Cardiac fibroblast (primary cell): ENCODE measurements around the gene SZRD1.

Experiments used
- DNase-seq, 2 donors: peaks; one replicate each; pipeline versions ENCODE4 v3.0.0 to v3.0.0-alpha.2; 2010; ENCODE audit warnings: low read depth in 2 of 2
- H3K4me3 ChIP-seq, 2 donors: replicated peaks in 1 of 2; 1 replicate in 1 of 2; 2 replicates in 1 of 2; pipeline ENCODE4 v1.5.1; 2011; ENCODE audit warnings: low read depth in 2 of 2, low read length in 2 of 2, mild to moderate bottlenecking in 2 of 2, moderate library complexity in 1 of 2
- TF ChIP-seq, protein P1 (sequence below): IDR thresholded peaks from one replicate; pipeline ENCODE4 v1.5.1; 2011; ENCODE audit warnings: low read depth, mild to moderate bottlenecking, low read length, inconsistent platforms

Gene SZRD1

DNA sequence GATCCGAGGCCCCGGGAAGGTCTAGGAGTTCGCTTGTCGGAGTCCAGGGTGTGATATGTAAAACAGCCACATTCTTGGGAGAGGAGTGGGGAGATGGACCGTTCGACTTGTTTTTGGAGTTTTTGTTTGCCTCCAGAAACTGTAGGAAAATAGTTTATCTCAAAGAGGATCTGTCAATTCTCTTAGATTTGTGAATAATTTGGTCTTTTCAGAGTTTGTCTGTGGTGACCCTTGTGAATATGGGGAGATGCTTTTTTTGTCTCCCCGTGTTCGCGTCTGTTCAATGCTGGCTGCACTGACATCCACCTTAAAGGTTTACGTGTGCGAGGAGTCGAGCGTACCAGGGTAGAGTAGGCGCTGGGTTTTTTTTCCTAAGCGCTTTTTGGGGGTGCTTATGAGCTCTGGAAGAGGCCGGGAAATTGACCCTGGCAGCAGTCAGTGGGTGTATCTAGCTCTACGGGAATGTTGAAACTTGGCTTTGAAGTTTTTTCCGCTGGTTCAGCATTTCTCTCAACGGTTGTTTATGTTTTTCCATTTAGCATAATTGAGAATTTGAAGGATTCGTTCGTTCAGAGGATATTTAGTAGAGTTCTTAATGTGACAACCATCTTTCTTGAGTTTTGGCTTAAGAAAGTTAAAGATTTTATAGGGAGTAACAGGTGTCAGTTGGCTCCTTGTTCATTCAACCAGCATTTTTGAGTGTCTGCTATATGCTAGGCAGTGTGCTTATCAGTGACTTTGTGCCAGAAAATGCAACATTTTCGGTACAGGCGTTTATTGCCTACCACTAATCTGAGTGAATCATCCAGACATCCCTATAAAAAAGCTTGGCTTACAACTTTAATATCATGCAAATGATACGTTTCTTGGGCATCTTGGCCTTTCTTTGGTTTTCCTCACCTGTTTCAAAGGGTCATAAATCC lies 1.2 kb downstream of the SZRD1 start:
- TF ChIP-seq, protein P1, sequence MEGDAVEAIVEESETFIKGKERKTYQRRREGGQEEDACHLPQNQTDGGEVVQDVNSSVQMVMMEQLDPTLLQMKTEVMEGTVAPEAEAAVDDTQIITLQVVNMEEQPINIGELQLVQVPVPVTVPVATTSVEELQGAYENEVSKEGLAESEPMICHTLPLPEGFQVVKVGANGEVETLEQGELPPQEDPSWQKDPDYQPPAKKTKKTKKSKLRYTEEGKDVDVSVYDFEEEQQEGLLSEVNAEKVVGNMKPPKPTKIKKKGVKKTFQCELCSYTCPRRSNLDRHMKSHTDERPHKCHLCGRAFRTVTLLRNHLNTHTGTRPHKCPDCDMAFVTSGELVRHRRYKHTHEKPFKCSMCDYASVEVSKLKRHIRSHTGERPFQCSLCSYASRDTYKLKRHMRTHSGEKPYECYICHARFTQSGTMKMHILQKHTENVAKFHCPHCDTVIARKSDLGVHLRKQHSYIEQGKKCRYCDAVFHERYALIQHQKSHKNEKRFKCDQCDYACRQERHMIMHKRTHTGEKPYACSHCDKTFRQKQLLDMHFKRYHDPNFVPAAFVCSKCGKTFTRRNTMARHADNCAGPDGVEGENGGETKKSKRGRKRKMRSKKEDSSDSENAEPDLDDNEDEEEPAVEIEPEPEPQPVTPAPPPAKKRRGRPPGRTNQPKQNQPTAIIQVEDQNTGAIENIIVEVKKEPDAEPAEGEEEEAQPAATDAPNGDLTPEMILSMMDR, result no peak
- peak; percentile 39 to 40 for DNase-seq
- H3K4me3 ChIP-seq, result peak overlapping the region; percentile 69 to 85

DNA sequence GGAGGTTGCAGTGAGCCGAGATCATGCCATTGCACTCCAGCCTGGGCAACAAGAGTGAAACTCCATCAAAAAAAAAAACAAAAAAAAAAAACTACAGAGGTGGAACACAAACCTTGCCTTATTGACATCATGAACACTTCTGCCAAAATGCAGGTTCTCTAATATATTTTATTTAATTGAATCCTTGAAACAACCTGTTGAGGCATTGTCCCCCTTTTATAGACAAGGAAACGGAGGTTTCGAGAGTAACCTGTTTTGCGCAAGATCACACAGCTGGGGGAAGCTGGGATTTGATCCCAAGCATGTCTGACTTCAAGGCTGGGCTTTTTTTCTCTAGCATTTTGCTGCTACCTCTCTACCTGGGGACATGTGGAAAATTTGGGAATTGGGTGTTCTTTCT lies 2.8 kb downstream of the SZRD1 start:
- TF ChIP-seq, protein P1, result no peak
- H3K4me3 ChIP-seq, result no peak overlapping the region
- no peak for DNase-seq

DNA sequence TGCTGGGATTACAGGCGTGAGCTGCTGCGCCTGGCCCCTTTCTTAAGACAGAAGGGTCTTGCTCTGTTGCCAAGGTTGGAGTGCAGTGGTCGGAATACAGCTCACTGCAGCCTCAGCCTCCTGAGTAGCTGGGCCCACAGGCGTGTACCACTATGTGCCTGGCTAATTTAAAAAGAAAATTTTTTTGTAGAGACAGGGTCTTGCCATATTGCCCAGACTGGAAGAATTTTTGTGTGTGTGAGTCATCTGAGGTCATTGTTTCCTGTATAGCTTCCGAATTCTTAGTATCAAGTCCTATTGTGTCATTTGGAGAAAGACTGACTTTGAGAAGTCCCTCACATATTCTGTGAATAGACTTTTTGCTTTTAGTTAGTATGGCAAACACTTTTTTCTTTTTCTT lies 4.7 kb downstream of the SZRD1 start:
- H3K4me3 ChIP-seq, result no peak overlapping the region
- TF ChIP-seq, protein P1, result no peak
- DNase-seq, result peak; percentile 76 to 87

DNA sequence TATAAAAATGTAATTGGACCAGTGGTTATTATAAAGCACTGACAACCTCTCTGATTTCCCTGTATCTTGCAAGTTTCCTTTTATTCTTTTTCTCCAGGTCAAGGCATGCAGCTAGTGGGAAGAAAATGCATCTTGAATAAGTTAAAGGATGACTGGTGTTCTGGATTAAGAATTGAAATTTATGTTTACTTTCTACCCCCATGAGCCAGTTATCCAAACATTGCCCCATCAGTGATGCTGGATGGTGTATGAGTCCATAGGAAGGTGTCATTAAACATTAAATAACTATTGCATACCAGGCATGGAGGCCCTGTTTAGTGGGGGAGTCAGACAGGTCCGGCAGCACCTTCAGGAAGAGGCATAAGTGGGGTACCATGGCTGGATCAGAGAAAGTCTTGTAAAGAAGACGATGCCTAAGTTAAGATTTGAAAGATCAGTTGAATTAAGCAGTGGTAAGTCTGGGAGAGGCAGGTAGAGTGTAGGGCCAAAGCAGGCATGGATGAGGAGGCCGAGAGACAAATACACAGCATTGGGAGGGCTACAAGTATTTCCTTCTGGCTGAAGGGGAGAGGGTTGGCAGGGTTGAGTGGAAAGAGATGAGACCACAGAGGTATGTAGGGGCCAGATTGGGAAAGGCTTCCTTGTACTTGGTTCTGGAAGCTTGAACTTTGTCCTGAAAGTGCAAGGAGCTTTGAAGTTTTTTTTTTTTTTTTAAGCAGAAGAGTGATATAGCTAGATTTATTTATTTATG lies 5.7 kb downstream of the SZRD1 start:
- DNase-seq, result peak in 1 of 2 donors; percentile 62
- TF ChIP-seq, protein P1, result no peak

DNA sequence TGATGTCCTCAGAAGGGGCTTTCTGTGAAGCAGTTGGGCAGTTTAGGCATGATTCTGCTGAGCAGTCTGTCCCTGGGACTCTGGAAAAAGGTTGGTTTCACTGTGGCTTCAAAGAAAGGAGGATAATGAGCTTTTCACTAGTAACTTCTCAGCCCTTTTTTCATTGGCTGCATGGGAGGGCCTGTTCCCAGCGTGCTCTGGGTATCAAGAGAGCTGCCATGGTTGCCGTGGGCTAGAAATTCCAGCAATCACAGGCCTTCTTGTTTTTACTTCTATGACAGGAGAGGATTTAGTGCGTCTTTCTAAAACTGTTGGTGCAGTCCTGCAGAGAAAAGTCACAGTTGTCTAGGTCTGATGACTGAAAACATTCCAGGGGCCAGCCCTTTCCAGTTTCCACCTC lies 7.2 kb downstream of the SZRD1 start:
- H3K4me3 ChIP-seq, result no peak overlapping the region
- TF ChIP-seq, protein P1, result no peak
- DNase-seq, result no peak

More for the DNA sequence above, 5.7 kb downstream of the SZRD1 start:
- no peak overlapping the region for H3K4me3 ChIP-seq

DNA sequence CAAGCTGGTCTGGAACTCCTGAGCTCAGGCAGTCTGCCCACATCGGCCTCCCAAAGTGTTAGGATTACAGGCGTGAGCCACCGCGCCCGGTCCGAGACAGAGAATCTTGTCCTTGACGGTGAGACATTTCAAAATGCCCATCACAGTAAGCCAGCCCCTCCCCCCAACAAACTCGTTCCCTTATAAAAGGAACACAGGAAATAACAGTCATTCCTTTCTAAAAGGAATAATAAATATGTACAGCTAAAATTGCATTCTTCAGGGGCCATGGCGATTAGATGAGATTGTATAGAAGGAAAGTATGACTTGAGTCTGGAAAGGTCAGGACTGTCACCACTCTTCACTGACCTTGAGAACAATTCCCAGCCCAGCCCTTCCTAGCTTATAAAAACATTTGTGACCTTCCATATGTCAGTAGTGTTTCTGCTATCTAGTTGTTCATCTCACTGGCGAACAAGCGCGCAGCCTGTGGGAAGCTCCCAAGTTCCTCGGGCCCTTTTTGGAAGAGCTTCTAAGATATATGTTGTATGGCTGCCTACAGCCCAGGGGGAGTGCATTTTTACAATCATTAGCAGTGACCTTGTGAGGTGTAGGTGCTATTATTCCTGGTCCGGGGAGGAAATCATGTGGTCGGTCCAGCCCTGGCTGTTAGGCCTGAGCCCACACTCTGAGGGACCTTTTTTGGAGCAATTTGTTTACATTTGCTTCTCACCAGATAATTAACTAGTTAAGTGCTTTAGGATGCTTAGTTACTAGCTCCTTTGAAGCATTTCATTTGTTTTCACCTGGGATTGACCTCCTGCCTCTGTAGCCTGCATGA lies 8.7 kb downstream of the SZRD1 start:
- TF ChIP-seq, protein P1, result no peak
- H3K4me3 ChIP-seq, result no peak overlapping the region
- DNase-seq, result peak; percentile 85 to 91
